Keratinocyte (primary cell): ENCODE measurements around the gene TMEM151B.
"Not testable (repeated sequence)": the region's sequence is repeated elsewhere in the genome, so short reads cannot be mapped to it uniquely, and the experiment has no call there.

Experiments used
- EZH2 ChIP-seq: IDR thresholded peaks from one replicate; pipeline ENCODE4 v1.6.1; 2012; ENCODE audit warnings: inconsistent platforms, mild to moderate bottlenecking, low read length, moderate library complexity
- TF ChIP-seq, protein P1 (sequence below), 3 experiments: IDR thresholded peaks in 1 of 3; conservative IDR thresholded peaks in 1 of 3; optimal IDR thresholded peaks in 1 of 3; 2 replicates in 2 of 3; 3 replicates in 1 of 3; pipeline versions ENCODE3 to v1.5.1; 2011; ENCODE audit warnings: low read length in 3 of 3, mild to moderate bottlenecking in 3 of 3, moderate library complexity in 2 of 3, control low read depth in 1 of 3, inconsistent platforms in 1 of 3; ENCODE audit not compliant: insufficient read depth in 2 of 3; ENCODE audit errors: extremely low read depth in 1 of 3

DNA sequence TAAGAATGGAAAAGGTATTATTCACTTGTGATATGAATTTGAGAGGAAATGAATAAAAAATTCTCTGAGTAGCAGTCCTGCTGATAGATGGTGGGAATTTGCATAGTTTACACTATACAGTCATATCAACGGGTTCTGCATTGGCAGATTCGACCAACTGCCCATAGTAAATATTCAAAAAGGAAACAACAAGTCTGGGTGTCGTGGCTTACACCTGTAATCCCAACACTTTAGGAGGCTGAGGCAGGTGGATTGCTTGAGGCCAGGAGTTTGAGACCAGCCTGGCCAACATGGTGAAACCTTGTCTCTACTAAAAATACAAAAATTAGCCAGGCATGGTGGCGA is 80.4 kb downstream of the TMEM151B start:
- TF ChIP-seq, protein P1, sequence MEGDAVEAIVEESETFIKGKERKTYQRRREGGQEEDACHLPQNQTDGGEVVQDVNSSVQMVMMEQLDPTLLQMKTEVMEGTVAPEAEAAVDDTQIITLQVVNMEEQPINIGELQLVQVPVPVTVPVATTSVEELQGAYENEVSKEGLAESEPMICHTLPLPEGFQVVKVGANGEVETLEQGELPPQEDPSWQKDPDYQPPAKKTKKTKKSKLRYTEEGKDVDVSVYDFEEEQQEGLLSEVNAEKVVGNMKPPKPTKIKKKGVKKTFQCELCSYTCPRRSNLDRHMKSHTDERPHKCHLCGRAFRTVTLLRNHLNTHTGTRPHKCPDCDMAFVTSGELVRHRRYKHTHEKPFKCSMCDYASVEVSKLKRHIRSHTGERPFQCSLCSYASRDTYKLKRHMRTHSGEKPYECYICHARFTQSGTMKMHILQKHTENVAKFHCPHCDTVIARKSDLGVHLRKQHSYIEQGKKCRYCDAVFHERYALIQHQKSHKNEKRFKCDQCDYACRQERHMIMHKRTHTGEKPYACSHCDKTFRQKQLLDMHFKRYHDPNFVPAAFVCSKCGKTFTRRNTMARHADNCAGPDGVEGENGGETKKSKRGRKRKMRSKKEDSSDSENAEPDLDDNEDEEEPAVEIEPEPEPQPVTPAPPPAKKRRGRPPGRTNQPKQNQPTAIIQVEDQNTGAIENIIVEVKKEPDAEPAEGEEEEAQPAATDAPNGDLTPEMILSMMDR (optimal IDR thresholded peaks at IDR 0.05 in 1 of 3, IDR thresholded peaks at IDR 0.05 in 1 of 3, conservative IDR thresholded peaks at IDR 0.05 in 1 of 3; ENCODE audit: extremely low read depth in 1 of 3, insufficient read depth in 2 of 3, low read length in 3 of 3) = not testable (repeated sequence)
- not testable (repeated sequence) for TF ChIP-seq EZH2
